HepG2 (cell line): ENCODE results near the gene SLC38A4. TPM values are rescaled to one million over a fixed set of nuclear protein-coding genes. Genes with fewer than 3 reads are reported as not detected.

Source experiments
- ATF7 ChIP-seq, 2 experiments: fragments of 450-650 bp in 1 of 2; sonication (generic) in 1 of 2; formaldehyde crosslinking in 1 of 2; IDR thresholded peaks; 2 replicates each; pipeline versions ENCODE4 v1.4.0 to v1.6.1; 2016 to 2020; ENCODE audit warnings: antibody characterized with exemption in 1 of 2, mild to moderate bottlenecking in 1 of 2, missing genetic modification reagents in 1 of 2
- CCAR2 ChIP-seq: fragments of 200-400 bp; formaldehyde crosslinking; optimal IDR thresholded peaks from 2 replicates; pipeline ENCODE3; 2018; ENCODE audit warnings: low read depth, mild to moderate bottlenecking, low read length, moderate library complexity
- CREB3 ChIP-seq: sonication (generic); formaldehyde crosslinking; IDR thresholded peaks from 2 replicates; pipeline ENCODE4 v1.5.0; 2020; ENCODE audit warnings: missing genetic modification reagents
- CREM ChIP-seq, 2 experiments: sonication (generic) in 1 of 2; formaldehyde crosslinking in 1 of 2; IDR thresholded peaks; 2 replicates each; pipeline versions ENCODE4 v1.4.0 to v1.6.1; 2016 to 2020; ENCODE audit warnings: antibody characterized with exemption in 1 of 2, mild to moderate bottlenecking in 1 of 2, missing genetic modification reagents in 1 of 2
- GATA4 ChIP-seq: sonication (generic); IDR thresholded peaks from 2 replicates; pipeline ENCODE4 v1.6.1; 2016; ENCODE audit warnings: antibody characterized with exemption, low read depth, borderline replicate concordance
- HMG20A ChIP-seq: IDR thresholded peaks from 2 replicates; pipeline ENCODE4 v1.6.1; 2016; ENCODE audit warnings: borderline replicate concordance
- HNRNPL ChIP-seq: fragments of 200-400 bp; formaldehyde crosslinking; IDR thresholded peaks from 2 replicates; pipeline ENCODE4 v1.6.1; 2017; ENCODE audit warnings: mild to moderate bottlenecking, low read depth, low read length
- IKZF1 ChIP-seq: fragments of 450-650 bp; IDR thresholded peaks from 2 replicates; pipeline ENCODE4 v1.7.1; 2016
- MEF2D ChIP-seq: sonication (generic); formaldehyde crosslinking; IDR thresholded peaks from 2 replicates; pipeline ENCODE4 v1.5.1; 2020; ENCODE audit warnings: mild to moderate bottlenecking, missing genetic modification reagents
- RBAK ChIP-seq: sonication (generic); formaldehyde crosslinking; IDR thresholded peaks from 2 replicates; pipeline ENCODE4 v1.5.1; 2020; ENCODE audit warnings: mild to moderate bottlenecking, missing genetic modification reagents
- RBM22 ChIP-seq: fragments of 200-400 bp; formaldehyde crosslinking; optimal IDR thresholded peaks from 2 replicates; pipeline ENCODE3; 2017; ENCODE audit warnings: mild to moderate bottlenecking, low read length, moderate library complexity
- SIN3A ChIP-seq: IDR thresholded peaks from 2 replicates; pipeline ENCODE4 v1.6.1; 2011; ENCODE audit warnings: low read depth, mild to moderate bottlenecking, control low read depth, low read length, borderline replicate concordance
- SP1 ChIP-seq, 2 experiments: fragments of 450-650 bp in 1 of 2; sonication (generic) in 1 of 2; formaldehyde crosslinking in 1 of 2; IDR thresholded peaks; 2 replicates each; pipeline versions ENCODE4 v1.4.0 to v1.6.1; 2016 to 2020; ENCODE audit warnings: missing genetic modification reagents in 1 of 2
- SRSF4 ChIP-seq: fragments of 200-400 bp; formaldehyde crosslinking; IDR thresholded peaks from one replicate; pipeline ENCODE4 v1.6.1; 2018; ENCODE audit warnings: mild to moderate bottlenecking, low read depth, low read length, moderate library complexity; ENCODE audit not compliant: poor library complexity, severe bottlenecking
- TRIM24 ChIP-seq: sonication (generic); formaldehyde crosslinking; IDR thresholded peaks from 2 replicates; pipeline ENCODE4 v1.8.0; 2022; ENCODE audit warnings: mild to moderate bottlenecking, missing genetic modification reagents
- ZC3H13 ChIP-seq: sonication (generic); formaldehyde crosslinking; IDR thresholded peaks from 2 replicates; pipeline ENCODE4 v1.8.1; 2023; ENCODE audit warnings: mild to moderate bottlenecking, missing genetic modification reagents, moderate library complexity
- ZFP37 ChIP-seq: sonication (generic); formaldehyde crosslinking; IDR thresholded peaks from 2 replicates; pipeline ENCODE4 v1.4.0; 2020; ENCODE audit warnings: missing genetic modification reagents, borderline replicate concordance
- ZFP62 ChIP-seq: sonication (generic); formaldehyde crosslinking; IDR thresholded peaks from 2 replicates; pipeline ENCODE4 v1.4.0; 2020; ENCODE audit warnings: missing genetic modification reagents
- ZNF251 ChIP-seq: sonication (generic); formaldehyde crosslinking; IDR thresholded peaks from 2 replicates; pipeline ENCODE4 v1.9.0; 2021; ENCODE audit warnings: mild to moderate bottlenecking, missing genetic modification reagents
- ZNF260 ChIP-seq: sonication (generic); formaldehyde crosslinking; IDR thresholded peaks from 2 replicates; pipeline ENCODE4 v1.4.0; 2020; ENCODE audit warnings: missing genetic modification reagents, low read depth, mild to moderate bottlenecking, borderline replicate concordance
- ZNF281 ChIP-seq: sonication (generic); formaldehyde crosslinking; IDR thresholded peaks from 2 replicates; pipeline ENCODE4 v1.4.0; 2020; ENCODE audit warnings: missing genetic modification reagents, borderline replicate concordance
- ZNF414 ChIP-seq: sonication (generic); formaldehyde crosslinking; IDR thresholded peaks from 2 replicates; pipeline ENCODE4 v1.5.0; 2020; ENCODE audit warnings: missing genetic modification reagents
- ZNF432 ChIP-seq: sonication (generic); formaldehyde crosslinking; IDR thresholded peaks from 2 replicates; pipeline ENCODE4 v1.5.0; 2020; ENCODE audit warnings: missing genetic modification reagents, mild to moderate bottlenecking, borderline replicate concordance
- ZNF510 ChIP-seq: sonication (generic); formaldehyde crosslinking; IDR thresholded peaks from 2 replicates; pipeline ENCODE4 v1.4.0; 2020; ENCODE audit warnings: low read depth, mild to moderate bottlenecking, missing genetic modification reagents
- ZNF577 ChIP-seq: sonication (generic); formaldehyde crosslinking; IDR thresholded peaks from 2 replicates; pipeline ENCODE4 v1.4.0; 2020; ENCODE audit warnings: mild to moderate bottlenecking, low read depth, missing genetic modification reagents, borderline replicate concordance
- ZNF674 ChIP-seq: sonication (generic); formaldehyde crosslinking; IDR thresholded peaks from 2 replicates; pipeline ENCODE4 v1.5.0; 2020; ENCODE audit warnings: low read depth, mild to moderate bottlenecking, missing genetic modification reagents
- ZNF772 ChIP-seq: sonication (generic); formaldehyde crosslinking; IDR thresholded peaks from 2 replicates; pipeline ENCODE4 v1.5.0; 2020; ENCODE audit warnings: mild to moderate bottlenecking, missing genetic modification reagents
- ZNF788 ChIP-seq: sonication (generic); formaldehyde crosslinking; IDR thresholded peaks from 2 replicates; pipeline ENCODE4 v1.5.0; 2020; ENCODE audit warnings: mild to moderate bottlenecking, missing genetic modification reagents, borderline replicate concordance
- polyA plus RNA-seq, 8 experiments: library from polyadenylated mRNA; depleted of rRNA in 3 of 8; stranded (reverse) in 7 of 8; unstranded in 1 of 8; fragments of >200 nt; fragmentation: Illumina TruSeq in 4 of 8; extraction: Trizol in 4 of 8; gene quantifications; 2 replicates each; pipeline versions ENCODE4 v1.2.1 to v1.2.3, GENCODE V29; 2011 to 2016; ENCODE audit warnings: low read depth in 4 of 8, missing spikeins in 1 of 8, mixed read lengths in 1 of 8; ENCODE audit not compliant: insufficient read depth in 1 of 8
- total RNA-seq, 5 experiments: library from RNA; depleted of rRNA; stranded (reverse); fragments of >200 nt; fragmentation: Illumina TruSeq; extraction: Trizol; gene quantifications; 2 replicates each; pipeline ENCODE4 v1.2.3, GENCODE V29; 2016; ENCODE audit warnings: low read depth in 1 of 5

SLC38A4 gene
- total and polyA plus RNA-seq, 2 of the 13 experiments (the other 11 are each of a cell fraction or from before 2014, with no cell fraction given): 3.5 to 5.2 TPM

- TF ChIP-seq SIN3A (no peak), ATF7 (IDR thresholded peaks at IDR 0.05) (no peak), ATF7 (CRISPR knock-in tag; IDR thresholded peaks at IDR 0.05) (no peak), HNRNPL (no peak), ZNF788 (no peak), IKZF1 (no peak), GATA4 (no peak; the same call in 1 of the 2 replicates), ZNF510 (CRISPR knock-in tag) (no peak), ZNF674 (no peak), RBAK (no peak), CREM (IDR thresholded peaks at IDR 0.05) (peak; percentile 65; the same call in 1 of the 2 replicates), CREM (CRISPR knock-in tag; IDR thresholded peaks at IDR 0.05) (no peak), ZC3H13 (CRISPR knock-in tag) (no peak), HMG20A (peak; percentile 53; the same call in 1 of the 2 replicates), SP1 (IDR thresholded peaks at IDR 0.05) (no peak), SP1 (CRISPR knock-in tag; IDR thresholded peaks at IDR 0.05) (no peak), ZNF281 (CRISPR knock-in tag) (peak; percentile 74), CREB3 (CRISPR knock-in tag) (no peak), ZNF251 (CRISPR knock-in tag) (no peak), ZNF414 (no peak), SRSF4 (no peak), CCAR2 (no peak), TRIM24 (no peak), ZNF260 (no peak), MEF2D (CRISPR knock-in tag) (no peak), ZFP37 (no peak), RBM22 (no peak), ZNF432 (no peak), ZNF577 (no peak), ZNF772 (CRISPR knock-in tag) (no peak), ZFP62 (no peak)
Observed at GRCh38 chr12:46798056-46798455, 27.7 kb downstream of the SLC38A4 start (continued).
